ENCODE measurements around the gene LLGL2. TPM values are rescaled to one million over a fixed set of nuclear protein-coding genes. Genes with fewer than 3 reads are reported as not detected.

Gene LLGL2
- total RNA-seq, 1 experiment from 2014 or later, result 6.1 TPM

GRCh38 chr17:75489511-75489955 is 36.0 kb upstream of the LLGL2 start:
- no peak overlapping the region for H3K9ac ChIP-seq (ENCODE audit: low read length)
- no peak overlapping the region for H3K4me3 ChIP-seq (ENCODE audit: low read length)
- no peaks in the 10 kb centered on the region for H4K20me1 ChIP-seq (ENCODE audit: insufficient read depth, low read depth, low read length)

DNA sequence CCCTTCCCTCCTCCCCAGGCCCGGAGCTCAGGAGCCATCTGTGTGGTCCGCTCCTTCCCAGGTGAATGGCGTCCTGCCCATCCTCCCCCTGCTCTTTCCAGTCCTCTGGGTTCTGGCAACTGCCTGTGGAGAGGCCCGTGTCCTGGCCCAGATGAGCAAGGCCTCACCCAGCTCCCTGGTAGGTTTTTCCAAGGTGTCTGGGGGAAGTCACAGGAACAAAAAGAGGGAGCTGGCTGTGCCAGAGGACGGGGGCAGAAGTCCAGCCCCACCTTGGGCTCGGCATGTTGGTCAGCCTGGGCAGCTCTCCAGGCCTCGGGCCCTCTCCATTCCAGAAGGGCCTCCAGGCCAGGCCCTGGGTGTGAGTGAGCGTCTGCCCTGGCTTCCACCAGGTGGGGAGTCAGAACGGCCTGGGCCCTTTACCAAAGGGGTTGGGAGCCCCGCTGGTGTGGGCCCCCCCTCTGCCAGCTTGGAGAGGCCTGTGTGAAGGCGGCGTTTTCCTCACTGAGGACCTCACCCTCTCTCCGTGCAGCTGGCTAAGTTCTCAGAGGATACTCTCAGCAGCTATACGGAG is 35.2 kb upstream of the LLGL2 start:
- Histone ChIP-seq H3K9me2 (replicated peaks; ENCODE audit: insufficient read depth, low read length) (no peaks in the 10 kb centered on the region), H3K9me3 (ENCODE audit: low read length) (no peaks in the 10 kb centered on the region), H3K27me3 (ENCODE audit: low read length) (no peaks in the 10 kb centered on the region), H3K4me1 (ENCODE audit: low read length) (peaks cover 11% of the 10 kb centered on the region), H3K4me3 (ENCODE audit: low read length) (no peak overlapping the region), H4K20me1 (ENCODE audit: insufficient read depth, low read depth, low read length) (no peaks in the 10 kb centered on the region), H3K79me2 (ENCODE audit: low read length) (no peaks in the 10 kb centered on the region), H3K36me3 (ENCODE audit: insufficient read depth, low read length) (no peaks in the 10 kb centered on the region), H3K4me2 (ENCODE audit: low read depth, low read length, poor library complexity, severe bottlenecking) (no peak overlapping the region), H2AFZ (ENCODE audit: low read length) (no peak overlapping the region), H3K27ac (ENCODE audit: low read length) (no peak overlapping the region), H3K9ac (ENCODE audit: low read length) (no peak overlapping the region)
- no peak for DNase-seq

More at GRCh38 chr17:75489511-75489955, 36.0 kb upstream of the LLGL2 start:
- Histone ChIP-seq H3K27me3 (ENCODE audit: low read length) (no peaks in the 10 kb centered on the region), H3K9me2 (replicated peaks; ENCODE audit: insufficient read depth, low read length) (no peaks in the 10 kb centered on the region), H3K27ac (ENCODE audit: low read length) (no peak overlapping the region), H3K9me3 (ENCODE audit: low read length) (no peaks in the 10 kb centered on the region), H3K4me1 (ENCODE audit: low read length) (peaks cover 11% of the 10 kb centered on the region), H2AFZ (ENCODE audit: low read length) (no peak overlapping the region), H3K36me3 (ENCODE audit: insufficient read depth, low read length) (no peaks in the 10 kb centered on the region), H3K4me2 (ENCODE audit: low read depth, low read length, poor library complexity, severe bottlenecking) (no peak overlapping the region), H3K79me2 (ENCODE audit: low read length) (no peaks in the 10 kb centered on the region)
- DNase-seq, result no peak

DNA sequence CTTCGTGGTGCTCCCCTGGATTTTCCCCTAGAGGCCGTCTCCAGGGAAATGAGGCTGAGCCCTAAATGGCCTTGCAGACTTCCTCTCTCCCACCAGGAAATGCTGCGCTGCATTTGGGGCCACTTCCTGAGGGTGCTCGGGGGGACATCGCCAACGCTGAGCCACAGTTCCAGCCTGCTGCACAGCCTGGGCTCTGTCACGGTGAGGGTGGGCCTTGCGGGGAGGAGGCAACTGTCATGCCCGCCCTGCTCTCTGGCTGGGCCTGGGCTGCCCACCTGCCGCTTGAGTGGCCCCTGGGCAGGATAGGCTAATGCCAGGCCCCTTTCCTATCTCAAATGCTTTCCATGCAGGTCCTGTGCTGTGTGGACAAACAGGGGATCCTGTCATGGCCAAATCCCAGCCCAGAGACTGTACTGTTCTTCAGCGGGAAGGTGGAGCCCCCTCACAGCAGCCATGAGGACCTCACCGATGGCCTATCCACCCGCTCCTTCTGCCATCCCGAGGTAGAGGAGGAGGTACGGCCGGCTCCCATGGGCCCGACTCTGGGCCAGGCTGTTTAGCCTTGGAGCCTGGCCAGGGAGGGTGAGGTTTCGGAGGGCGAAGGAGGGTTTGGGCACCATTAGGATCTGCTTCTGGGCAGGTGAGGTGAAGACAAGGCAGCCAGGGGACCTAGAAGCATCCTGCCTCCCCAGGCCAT is 34.4 kb upstream of the LLGL2 start:
- no peak overlapping the region for H3K4me3 ChIP-seq (ENCODE audit: low read length)
- no peak overlapping the region for H3K9ac ChIP-seq (ENCODE audit: low read length)
- no peak overlapping the region for H2AFZ ChIP-seq (ENCODE audit: low read length)
- H3K27ac ChIP-seq (ENCODE audit: low read length), result no peak overlapping the region
- H3K4me1 ChIP-seq (ENCODE audit: low read length), result peaks cover 11% of the 10 kb centered on the region
- no peaks in the 10 kb centered on the region for H3K9me2 ChIP-seq (replicated peaks; ENCODE audit: insufficient read depth, low read length)
- H4K20me1 ChIP-seq (ENCODE audit: insufficient read depth, low read depth, low read length), result no peaks in the 10 kb centered on the region
- H3K79me2 ChIP-seq (ENCODE audit: low read length), result no peaks in the 10 kb centered on the region
- H3K4me2 ChIP-seq (ENCODE audit: low read depth, low read length, poor library complexity, severe bottlenecking), result no peak overlapping the region
- no peak for DNase-seq
- H3K27me3 ChIP-seq (ENCODE audit: low read length), result no peaks in the 10 kb centered on the region
- no peaks in the 10 kb centered on the region for H3K36me3 ChIP-seq (ENCODE audit: insufficient read depth, low read length)
- no peaks in the 10 kb centered on the region for H3K9me3 ChIP-seq (ENCODE audit: low read length)

- Histone ChIP-seq H3K27ac (ENCODE audit: low read length) (no peak overlapping the region), H3K79me2 (ENCODE audit: low read length) (no peaks in the 10 kb centered on the region), H2AFZ (ENCODE audit: low read length) (no peak overlapping the region), H3K27me3 (ENCODE audit: low read length) (no peaks in the 10 kb centered on the region), H3K9me3 (ENCODE audit: low read length) (no peaks in the 10 kb centered on the region), H4K20me1 (ENCODE audit: insufficient read depth, low read depth, low read length) (no peaks in the 10 kb centered on the region), H3K4me3 (ENCODE audit: low read length) (no peak overlapping the region), H3K4me2 (ENCODE audit: low read depth, low read length, poor library complexity, severe bottlenecking) (no peak overlapping the region), H3K9me2 (replicated peaks; ENCODE audit: insufficient read depth, low read length) (no peaks in the 10 kb centered on the region), H3K36me3 (ENCODE audit: insufficient read depth, low read length) (no peaks in the 10 kb centered on the region), H3K4me1 (ENCODE audit: low read length) (peaks cover 11% of the 10 kb centered on the region), H3K9ac (ENCODE audit: low read length) (no peak overlapping the region)
- no peak for DNase-seq
Measured at GRCh38 chr17:75491680-75492079, 33.8 kb upstream of the LLGL2 start.

DNA sequence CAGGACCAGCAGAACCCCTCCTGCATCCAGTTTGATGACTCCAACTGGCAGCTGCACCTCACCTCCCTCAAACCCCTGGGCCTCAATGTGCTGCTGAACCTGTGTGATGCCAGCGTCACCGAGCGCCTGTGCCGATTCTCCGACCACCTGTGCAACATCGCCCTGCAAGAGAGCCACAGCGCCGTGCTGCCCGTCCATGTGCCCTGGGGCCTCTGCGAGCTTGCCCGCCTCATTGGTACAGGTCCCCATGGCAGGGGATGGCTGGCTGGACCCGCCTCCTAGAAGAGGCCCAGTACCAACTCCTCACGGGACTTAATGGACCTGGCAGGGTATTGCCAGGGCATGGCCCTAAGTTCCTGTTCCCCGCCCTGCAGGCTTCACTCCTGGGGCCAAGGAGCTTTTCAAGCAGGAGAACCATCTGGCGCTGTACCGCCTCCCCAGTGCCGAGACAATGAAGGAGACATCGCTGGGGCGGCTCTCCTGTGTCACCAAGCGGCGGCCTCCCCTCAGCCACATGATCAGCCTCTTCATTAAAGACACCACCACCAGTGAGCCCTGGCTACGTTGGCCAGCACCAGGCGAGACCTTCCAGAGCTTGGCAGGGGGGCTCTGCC is 32.8 kb upstream of the LLGL2 start:
- H3K4me3 ChIP-seq (ENCODE audit: low read length), result no peak overlapping the region
- no peak overlapping the region for H3K9ac ChIP-seq (ENCODE audit: low read length)

GRCh38 chr17:75493476-75494129 is 31.9 kb upstream of the LLGL2 start:
- H3K4me2 ChIP-seq (ENCODE audit: low read depth, low read length, poor library complexity, severe bottlenecking), result no peak overlapping the region
- H3K9me2 ChIP-seq (replicated peaks; ENCODE audit: insufficient read depth, low read length), result no peaks in the 10 kb centered on the region
- no peak overlapping the region for H2AFZ ChIP-seq (ENCODE audit: low read length)
- no peak overlapping the region for H3K9ac ChIP-seq (ENCODE audit: low read length)
- no peaks in the 10 kb centered on the region for H3K79me2 ChIP-seq (ENCODE audit: low read length)
- no peak overlapping the region for H3K27ac ChIP-seq (ENCODE audit: low read length)
- H3K4me3 ChIP-seq (ENCODE audit: low read length), result no peak overlapping the region
- no peaks in the 10 kb centered on the region for H3K36me3 ChIP-seq (ENCODE audit: insufficient read depth, low read length)
- DNase-seq, result no peak
- H3K9me3 ChIP-seq (ENCODE audit: low read length), result no peaks in the 10 kb centered on the region
- H4K20me1 ChIP-seq (ENCODE audit: insufficient read depth, low read depth, low read length), result no peaks in the 10 kb centered on the region
- H3K4me1 ChIP-seq (ENCODE audit: low read length), result no peaks in the 10 kb centered on the region
- no peaks in the 10 kb centered on the region for H3K27me3 ChIP-seq (ENCODE audit: low read length)

More for the DNA sequence above, 32.8 kb upstream of the LLGL2 start:
- no peaks in the 10 kb centered on the region for H3K27me3 ChIP-seq (ENCODE audit: low read length)
- no peaks in the 10 kb centered on the region for H3K36me3 ChIP-seq (ENCODE audit: insufficient read depth, low read length)
- no peak for DNase-seq
- no peak overlapping the region for H3K27ac ChIP-seq (ENCODE audit: low read length)
- H3K4me1 ChIP-seq (ENCODE audit: low read length), result peaks cover 4% of the 10 kb centered on the region
- no peaks in the 10 kb centered on the region for H3K9me3 ChIP-seq (ENCODE audit: low read length)
- no peaks in the 10 kb centered on the region for H3K9me2 ChIP-seq (replicated peaks; ENCODE audit: insufficient read depth, low read length)
- no peaks in the 10 kb centered on the region for H4K20me1 ChIP-seq (ENCODE audit: insufficient read depth, low read depth, low read length)
- H2AFZ ChIP-seq (ENCODE audit: low read length), result no peak overlapping the region
- H3K4me2 ChIP-seq (ENCODE audit: low read depth, low read length, poor library complexity, severe bottlenecking), result no peak overlapping the region
- H3K79me2 ChIP-seq (ENCODE audit: low read length), result no peaks in the 10 kb centered on the region

- no peaks in the 10 kb centered on the region for H3K27me3 ChIP-seq (ENCODE audit: low read length)
- H2AFZ ChIP-seq (ENCODE audit: low read length), result no peak overlapping the region
- no peaks in the 10 kb centered on the region for H3K79me2 ChIP-seq (ENCODE audit: low read length)
- H4K20me1 ChIP-seq (ENCODE audit: insufficient read depth, low read depth, low read length), result no peaks in the 10 kb centered on the region
- H3K4me3 ChIP-seq (ENCODE audit: low read length), result no peak overlapping the region
- H3K36me3 ChIP-seq (ENCODE audit: insufficient read depth, low read length), result no peaks in the 10 kb centered on the region
- H3K4me1 ChIP-seq (ENCODE audit: low read length), result no peaks in the 10 kb centered on the region
- no peaks in the 10 kb centered on the region for H3K9me3 ChIP-seq (ENCODE audit: low read length)
- H3K9ac ChIP-seq (ENCODE audit: low read length), result no peak overlapping the region
- no peaks in the 10 kb centered on the region for H3K9me2 ChIP-seq (replicated peaks; ENCODE audit: insufficient read depth, low read length)
- H3K4me2 ChIP-seq (ENCODE audit: low read depth, low read length, poor library complexity, severe bottlenecking), result no peak overlapping the region
- H3K27ac ChIP-seq (ENCODE audit: low read length), result no peak overlapping the region
- no peak for DNase-seq
Measured at GRCh38 chr17:75494326-75494877, 31.1 kb upstream of the LLGL2 start.

DNA sequence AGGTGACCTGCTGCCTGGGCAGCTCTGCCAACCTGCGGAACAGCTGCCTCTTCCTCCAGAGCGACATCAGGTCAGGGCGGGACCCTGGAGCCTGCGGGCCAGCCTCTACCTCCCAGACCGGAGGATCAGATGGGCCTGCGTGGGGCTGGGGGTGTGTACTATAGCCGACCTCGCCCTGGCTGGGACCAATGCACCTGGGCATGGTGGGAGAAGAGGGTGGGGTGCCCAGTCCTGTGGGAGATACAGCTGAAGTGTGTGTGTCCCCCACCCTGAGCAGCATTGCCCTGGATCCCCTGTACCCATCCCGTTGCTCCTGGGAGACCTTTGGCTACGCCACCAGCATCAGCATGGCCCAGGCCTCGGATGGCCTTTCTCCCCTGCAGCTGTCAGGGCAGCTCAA is 29.5 kb upstream of the LLGL2 start:
- Histone ChIP-seq H3K9me3 (ENCODE audit: low read length) (no peaks in the 10 kb centered on the region), H3K9me2 (replicated peaks; ENCODE audit: insufficient read depth, low read length) (no peaks in the 10 kb centered on the region), H4K20me1 (ENCODE audit: insufficient read depth, low read depth, low read length) (no peaks in the 10 kb centered on the region), H3K27me3 (ENCODE audit: low read length) (no peaks in the 10 kb centered on the region), H3K4me1 (ENCODE audit: low read length) (no peaks in the 10 kb centered on the region), H2AFZ (ENCODE audit: low read length) (no peak overlapping the region), H3K4me2 (ENCODE audit: low read depth, low read length, poor library complexity, severe bottlenecking) (no peak overlapping the region), H3K9ac (ENCODE audit: low read length) (no peak overlapping the region), H3K4me3 (ENCODE audit: low read length) (no peak overlapping the region), H3K27ac (ENCODE audit: low read length) (no peak overlapping the region), H3K79me2 (ENCODE audit: low read length) (no peaks in the 10 kb centered on the region), H3K36me3 (ENCODE audit: insufficient read depth, low read length) (no peaks in the 10 kb centered on the region)
- no peak for DNase-seq

All from Karpas-422 (cell line).